NCI-H69 (cell line): ENCODE measurements around the gene FAXDC2.

Source experiments
- DNase-seq: peaks from one replicate; lab custom pipeline; 2025; lab: John Stamatoyannopoulos, UW

FAXDC2 gene

DNA sequence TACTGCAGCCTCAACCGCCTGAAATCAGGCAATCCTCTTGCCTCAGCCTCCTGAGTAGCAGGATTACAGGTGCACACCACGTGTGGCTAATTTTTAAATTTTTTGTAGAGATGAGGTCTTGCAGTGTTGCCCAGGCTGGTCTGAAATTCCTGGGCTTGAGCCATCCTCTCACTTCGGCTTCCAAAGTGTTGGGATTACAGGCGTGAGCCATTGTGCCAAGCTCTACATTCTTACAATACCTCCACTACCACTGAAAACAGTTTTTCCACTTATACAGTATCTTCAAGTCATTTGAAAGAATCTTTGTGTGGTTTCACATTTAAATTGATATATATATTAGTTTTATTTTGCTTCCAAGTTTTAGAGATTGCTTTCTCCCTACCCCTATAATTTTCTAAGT is 52.6 kb downstream of the FAXDC2 start:
- DNase-seq = no peak

- no peak for DNase-seq
Observed at GRCh38 chr5:154795235-154795596, 55.2 kb downstream of the FAXDC2 start.

DNA sequence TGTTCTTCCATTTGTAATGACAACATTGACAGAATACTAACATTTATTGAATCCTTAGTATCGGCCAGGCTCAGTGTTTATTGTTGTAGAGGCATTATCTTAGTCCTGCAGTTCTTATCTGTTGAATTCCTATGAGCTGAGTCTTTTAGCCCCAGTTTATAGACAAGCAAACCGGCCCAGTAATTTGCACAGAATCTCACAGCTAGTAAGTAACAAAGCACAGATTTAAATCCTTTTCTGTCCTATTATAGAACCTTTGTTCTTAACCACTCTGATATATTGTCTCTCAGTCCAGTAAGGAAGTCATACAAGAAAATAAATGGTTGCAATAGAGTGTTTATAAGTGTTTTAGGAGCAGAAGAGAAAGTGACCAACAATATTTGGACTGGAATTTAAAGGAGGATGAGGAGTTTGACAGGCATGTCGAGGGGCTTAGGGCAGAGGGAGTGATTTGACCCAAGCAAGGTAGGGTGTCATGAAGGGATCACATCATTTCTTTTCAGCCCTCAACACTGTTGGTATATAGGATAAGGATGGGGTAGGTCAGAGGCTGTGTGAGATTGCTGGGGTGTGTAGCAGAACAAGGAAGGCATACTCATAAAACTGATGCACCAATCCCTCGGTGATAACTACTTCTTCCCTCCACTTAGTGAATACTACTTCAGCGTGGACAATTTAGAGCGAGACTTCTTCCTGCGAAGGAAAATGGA is 55.7 kb downstream of the FAXDC2 start:
- no peak for DNase-seq

- DNase-seq = no peak
Observed at GRCh38 chr5:154793599-154794524, 56.5 kb downstream of the FAXDC2 start.

- DNase-seq = no peak
Observed at GRCh38 chr5:154791535-154791934, 58.9 kb downstream of the FAXDC2 start.

DNA sequence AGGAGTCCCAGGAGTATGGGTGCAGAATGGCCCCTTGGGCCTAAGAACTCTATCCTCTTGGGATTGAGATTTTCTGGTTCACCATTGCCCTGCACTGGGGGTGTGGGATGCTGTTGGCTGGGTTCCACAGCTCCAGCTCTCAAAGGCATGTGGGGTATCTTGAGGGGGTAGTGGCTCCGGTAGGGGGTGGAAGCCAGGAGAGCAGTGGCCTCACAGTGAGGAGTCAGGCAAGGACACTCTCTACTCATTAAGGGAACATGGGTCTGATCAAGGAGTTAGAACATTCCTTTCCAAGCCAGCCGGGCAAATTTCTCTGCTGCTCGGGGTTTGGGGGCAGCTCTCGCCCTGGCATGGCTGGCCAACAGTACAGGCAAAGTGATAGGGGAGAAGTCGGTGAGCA is 62.2 kb downstream of the FAXDC2 start:
- no peak for DNase-seq

DNA sequence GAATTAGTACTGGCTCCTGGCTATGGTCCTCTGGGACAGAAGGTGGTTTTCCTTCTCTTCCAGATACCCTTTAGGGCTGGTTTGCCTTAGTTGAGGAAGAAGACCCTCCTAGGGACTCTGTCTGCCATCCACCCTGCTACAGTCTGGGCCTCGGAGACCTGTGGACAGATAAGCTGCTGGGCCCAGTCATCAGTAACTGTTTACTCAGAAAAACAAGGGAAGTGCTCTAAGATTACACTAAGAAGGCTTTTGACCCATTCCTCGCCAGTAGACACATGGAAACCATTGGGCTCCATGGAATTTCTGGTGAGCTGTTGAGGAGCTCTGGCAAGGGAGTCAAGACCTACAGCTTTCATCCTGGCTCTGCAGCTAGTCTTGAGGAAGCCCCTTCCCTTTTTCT is 64.0 kb downstream of the FAXDC2 start:
- DNase-seq = no peak

DNA sequence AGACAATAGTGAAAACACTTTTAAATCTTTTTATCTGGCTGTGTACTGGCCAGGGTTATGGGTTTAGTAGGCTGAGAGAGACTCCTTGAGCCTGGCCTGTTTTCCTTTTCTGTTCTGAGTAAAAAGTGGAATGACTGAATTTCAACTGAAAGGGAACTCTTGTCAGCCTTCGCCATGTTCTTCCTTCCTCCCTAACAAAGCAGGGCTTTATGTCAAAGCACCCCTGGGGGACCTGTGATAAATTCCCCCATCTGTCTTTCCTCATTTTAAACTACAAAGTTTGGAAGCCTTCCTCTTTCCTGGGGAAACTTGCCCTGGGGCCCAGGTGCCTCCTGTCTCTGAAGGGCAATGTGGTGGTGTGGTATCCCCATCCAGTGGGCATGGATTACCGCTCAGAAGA is 65.5 kb downstream of the FAXDC2 start:
- peak; percentile 31 for DNase-seq

- DNase-seq = peak; percentile 63
Observed at GRCh38 chr5:154783774-154784460, 66.5 kb downstream of the FAXDC2 start.

- DNase-seq = no peak
Observed at GRCh38 chr5:154782812-154783592, 67.4 kb downstream of the FAXDC2 start.

GRCh38 chr5:154782326-154782725 is 68.1 kb downstream of the FAXDC2 start:
- DNase-seq = no peak

DNA sequence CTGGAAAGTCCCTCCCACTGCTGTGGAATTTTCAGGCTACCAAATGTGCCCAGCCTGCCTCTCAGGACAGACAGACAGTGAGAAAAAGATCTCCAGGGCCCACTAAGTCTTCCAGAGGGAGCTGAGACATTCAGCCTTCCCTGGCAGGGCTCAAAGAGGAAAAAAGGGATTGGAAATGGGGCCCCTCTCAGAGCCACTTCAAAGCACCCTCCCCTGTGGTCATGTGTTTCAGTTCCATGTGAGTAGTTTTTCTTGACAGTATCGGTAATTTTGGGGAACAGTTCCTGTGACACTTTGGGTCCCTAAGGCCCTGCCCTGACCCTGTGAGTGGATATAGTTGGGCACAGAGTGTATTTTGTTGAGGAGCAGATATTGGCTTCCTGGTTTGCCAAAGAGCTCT is 70.3 kb downstream of the FAXDC2 start:
- DNase-seq = no peak

DNA sequence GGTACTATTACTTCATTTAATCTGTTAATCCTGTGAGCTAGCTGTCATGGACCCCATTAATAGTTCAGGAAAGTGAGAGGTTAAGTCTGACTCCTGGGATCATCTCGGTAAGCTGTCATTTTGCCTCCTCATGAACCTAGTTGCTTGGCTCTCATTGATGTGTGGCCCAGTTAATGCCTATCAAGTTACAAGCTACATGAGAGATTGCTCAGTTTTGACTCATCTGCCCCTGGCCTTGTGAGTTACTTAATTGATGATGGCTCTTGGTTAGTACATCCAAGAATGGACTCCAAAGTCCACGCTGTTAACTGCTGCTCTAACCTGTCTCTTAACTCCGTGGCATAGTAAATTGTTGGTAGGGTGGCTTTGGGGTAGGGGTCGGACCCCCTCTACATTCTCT is 71.3 kb downstream of the FAXDC2 start:
- peak; percentile 34 for DNase-seq

GRCh38 chr5:154778534-154778933 is 71.9 kb downstream of the FAXDC2 start:
- DNase-seq = no peak

DNA sequence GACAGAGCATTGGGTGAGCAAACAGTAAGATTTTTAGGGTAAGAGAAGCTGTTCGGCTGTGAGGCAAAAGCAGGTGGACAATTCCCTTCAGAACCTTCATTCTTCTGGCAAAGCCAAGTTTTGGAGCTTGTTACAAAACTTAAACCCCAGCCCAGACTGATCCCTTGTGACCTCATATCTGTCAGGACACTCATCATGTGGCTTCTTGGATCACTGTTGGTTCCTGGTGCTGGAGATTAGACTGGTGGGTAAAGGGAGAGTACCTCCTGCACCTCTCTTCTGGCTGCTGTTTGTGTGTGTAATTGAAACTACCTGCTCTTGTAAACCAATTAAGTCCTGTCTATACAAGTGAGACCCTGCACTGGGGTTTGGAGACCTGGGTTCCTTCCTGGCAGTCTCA is 74.2 kb downstream of the FAXDC2 start:
- peak; percentile 30 for DNase-seq

DNA sequence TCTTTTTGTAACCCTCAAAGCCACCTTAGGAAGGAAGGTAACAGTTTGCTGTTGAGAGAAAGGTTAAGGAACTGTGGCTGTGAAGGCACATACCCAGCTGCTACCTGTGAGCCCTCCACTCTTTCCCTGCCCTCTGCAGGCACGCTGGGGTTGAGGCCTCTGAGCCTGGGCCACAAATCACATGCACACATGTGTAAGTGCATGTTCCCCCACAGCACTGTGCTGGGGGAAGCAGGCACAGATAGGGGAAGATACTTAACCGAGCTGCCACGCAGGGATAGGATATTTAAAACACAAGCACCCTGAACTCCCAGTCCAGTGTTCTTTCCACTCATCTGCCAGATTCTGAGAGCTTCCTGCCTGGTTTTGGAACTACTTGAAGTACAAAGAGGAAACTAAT is 77.1 kb downstream of the FAXDC2 start:
- DNase-seq = no peak

DNA sequence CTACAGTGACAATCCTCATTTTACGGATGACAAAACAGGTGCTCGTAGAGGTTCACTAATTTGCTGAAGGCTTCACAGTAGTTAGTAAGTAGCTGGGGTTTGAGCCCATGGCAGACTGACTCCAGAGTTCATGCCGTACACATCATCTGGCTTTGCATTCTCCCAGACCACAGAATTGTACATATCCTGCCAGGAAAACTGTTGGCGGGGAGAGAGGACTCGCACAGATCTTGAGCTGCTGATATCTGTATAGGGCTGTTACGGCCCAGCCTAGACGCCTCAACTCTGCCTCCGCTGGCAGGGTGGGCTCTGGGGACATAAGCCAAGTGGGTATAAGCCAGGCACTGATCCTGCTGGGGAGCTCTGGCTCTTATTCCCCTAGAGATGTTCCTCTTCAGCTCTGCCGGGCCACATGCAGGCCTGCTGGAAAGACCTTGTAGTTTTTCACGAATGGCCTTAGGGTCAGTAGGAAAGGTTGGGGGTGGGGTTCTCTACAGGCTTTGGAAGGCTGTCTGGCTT is 79.0 kb downstream of the FAXDC2 start:
- no peak for DNase-seq

DNA sequence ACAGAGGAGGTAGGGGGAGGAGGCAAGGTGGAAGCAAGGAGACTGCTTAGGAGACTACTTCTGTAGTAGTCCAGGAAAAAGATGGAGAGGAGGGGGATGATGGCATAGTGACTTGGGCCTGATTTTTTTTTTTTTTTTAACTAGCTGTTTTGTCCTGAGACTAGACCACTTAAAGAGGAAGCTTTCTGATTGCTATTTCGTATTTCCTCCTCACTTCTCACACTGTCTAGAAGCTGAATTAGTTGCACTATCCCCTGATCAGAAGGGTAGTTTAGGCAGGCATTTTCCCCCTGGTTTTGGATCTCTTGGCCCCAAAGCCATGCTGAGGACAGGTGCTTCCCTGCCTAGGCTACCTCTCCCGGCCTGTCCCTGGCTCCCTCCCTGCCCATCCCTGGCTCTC is 80.3 kb downstream of the FAXDC2 start:
- no peak for DNase-seq
